H1 (cell line): ENCODE data around the gene ADM. TPM values are rescaled to one million over a fixed set of nuclear protein-coding genes. Genes with fewer than 3 reads are reported as not detected.

Experiments used
- RNF2 ChIP-seq: fragments of 200-900, 300-1000 bp; sonication (generic); IDR thresholded peaks from 2 replicates; pipeline ENCODE4 v1.7.1; 2016; ENCODE audit warnings: borderline replicate concordance, low read depth, mild to moderate bottlenecking, antibody characterized with exemption, low read length; ENCODE audit not compliant: poor library complexity, severe bottlenecking; ENCODE audit errors: missing control alignments
- YY1 ChIP-seq: IDR thresholded peaks from 2 replicates; pipeline ENCODE4 v1.6.1; 2011; ENCODE audit warnings: low read depth, mild to moderate bottlenecking, low read length
- polyA plus RNA-seq, 7 experiments: library from polyadenylated mRNA; depleted of rRNA in 3 of 7; stranded (reverse) in 5 of 7; unstranded in 2 of 7; fragments of >200 nt in 5 of 7; fragments of 200-250 nt in 2 of 7; gene quantifications; 1 replicate in 5 of 7; 2 replicates in 1 of 7; 4 replicates in 1 of 7; pipeline versions ENCODE4 v1.2.1 to v1.2.3, GENCODE V29; 2011 to 2013; ENCODE audit warnings: missing spikeins in 2 of 7, mixed read lengths in 2 of 7
- total RNA-seq: library from RNA; stranded (reverse); fragmentation: NEBNext Ultra II Directional; extraction: Animal tissue kit (Norgen Biotek cat#: 25700); gene quantifications from 2 replicates; pipeline ENCODE4 v1.2.1, GENCODE V29; 2021

Gene ADM
- total and polyA plus RNA-seq, 2 of the 8 experiments (the other 6 are each of a cell fraction or from before 2014, with no cell fraction given) = 94.1 to 95.6 TPM

DNA sequence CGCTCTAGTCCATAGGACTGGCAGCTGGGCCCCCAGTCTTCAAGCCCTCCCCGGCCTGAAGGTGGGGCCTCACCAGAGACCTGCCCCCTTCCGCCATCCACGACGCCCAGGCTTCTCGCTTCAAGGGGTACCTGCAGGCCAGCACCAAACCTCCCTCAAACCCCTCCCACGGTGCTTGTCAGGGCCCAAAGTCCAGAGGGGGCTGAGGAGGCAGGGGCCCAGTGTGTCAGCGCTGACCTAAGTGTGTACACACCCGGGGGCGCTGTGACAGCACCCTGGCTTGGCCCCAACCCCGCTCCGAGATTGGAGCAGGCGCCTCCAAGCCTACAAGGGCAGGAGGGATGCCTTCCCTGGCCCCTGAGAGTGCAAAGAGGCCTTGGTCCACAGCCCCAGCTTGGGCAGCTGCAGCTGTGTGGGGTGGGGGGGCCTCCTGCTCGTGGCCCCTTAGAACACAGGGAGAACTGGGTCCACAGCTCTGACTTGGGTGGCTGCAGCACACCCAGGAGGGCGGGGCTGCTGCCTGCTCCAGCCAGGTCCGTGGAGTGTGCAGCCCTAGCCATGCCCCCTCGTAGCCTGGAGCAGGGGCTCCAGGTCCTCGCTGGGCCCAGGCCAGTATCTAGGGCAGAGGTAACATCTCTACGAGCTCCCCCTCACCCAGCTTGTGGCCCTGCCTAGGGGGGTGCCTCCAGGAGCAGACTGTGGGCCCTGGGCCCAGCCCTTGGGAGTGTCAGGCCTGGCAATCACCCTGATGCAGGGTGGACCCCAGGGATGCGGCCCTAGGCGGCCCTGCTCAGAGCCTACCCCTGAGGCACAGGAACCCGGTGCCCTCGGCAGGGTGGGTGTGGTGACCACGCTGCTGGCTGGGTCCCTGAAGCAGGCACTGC lies 15.8 kb upstream of the ADM start (continued):
- TF ChIP-seq RNF2 (no peak), YY1 (no peak)
